Breast epithelium (tissue), 3 donors: ENCODE results near the gene POMT1.

ENCODE experiments used
- POLR2A ChIP-seq: fragments of 450-650 bp; IDR thresholded peaks from one replicate; pipeline ENCODE4 v1.6.1; 2016; ENCODE audit warnings: antibody characterized with exemption, mild to moderate bottlenecking, moderate library complexity
- TF ChIP-seq, protein P1 (sequence below), 3 donors: fragments of 450-650 bp; IDR thresholded peaks; one replicate each; pipeline ENCODE4 v1.5.1; 2016 to 2017; ENCODE audit warnings: antibody characterized with exemption in 3 of 3, mild to moderate bottlenecking in 3 of 3, moderate library complexity in 3 of 3

DNA sequence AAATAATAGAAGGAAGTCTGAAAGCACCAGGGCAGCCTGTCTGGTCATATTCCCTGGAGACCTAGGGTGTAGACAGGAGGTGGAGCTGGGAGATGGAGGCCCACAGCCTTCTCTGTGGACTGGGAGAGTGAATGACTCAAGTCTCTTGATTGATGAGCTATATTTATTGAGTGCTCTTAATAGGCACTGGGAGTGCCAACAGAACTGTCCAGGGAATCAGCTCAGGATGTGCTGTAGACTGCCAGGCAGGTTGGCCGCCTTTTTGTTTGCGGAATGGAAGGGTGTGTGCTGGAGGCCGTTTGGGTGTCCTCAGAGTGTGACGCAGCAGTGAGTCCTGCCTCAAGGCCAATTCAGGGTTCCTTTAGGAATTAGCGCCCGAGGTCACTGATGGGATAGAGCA, 33.4 kb upstream of the POMT1 start:
- TF ChIP-seq, protein P1, sequence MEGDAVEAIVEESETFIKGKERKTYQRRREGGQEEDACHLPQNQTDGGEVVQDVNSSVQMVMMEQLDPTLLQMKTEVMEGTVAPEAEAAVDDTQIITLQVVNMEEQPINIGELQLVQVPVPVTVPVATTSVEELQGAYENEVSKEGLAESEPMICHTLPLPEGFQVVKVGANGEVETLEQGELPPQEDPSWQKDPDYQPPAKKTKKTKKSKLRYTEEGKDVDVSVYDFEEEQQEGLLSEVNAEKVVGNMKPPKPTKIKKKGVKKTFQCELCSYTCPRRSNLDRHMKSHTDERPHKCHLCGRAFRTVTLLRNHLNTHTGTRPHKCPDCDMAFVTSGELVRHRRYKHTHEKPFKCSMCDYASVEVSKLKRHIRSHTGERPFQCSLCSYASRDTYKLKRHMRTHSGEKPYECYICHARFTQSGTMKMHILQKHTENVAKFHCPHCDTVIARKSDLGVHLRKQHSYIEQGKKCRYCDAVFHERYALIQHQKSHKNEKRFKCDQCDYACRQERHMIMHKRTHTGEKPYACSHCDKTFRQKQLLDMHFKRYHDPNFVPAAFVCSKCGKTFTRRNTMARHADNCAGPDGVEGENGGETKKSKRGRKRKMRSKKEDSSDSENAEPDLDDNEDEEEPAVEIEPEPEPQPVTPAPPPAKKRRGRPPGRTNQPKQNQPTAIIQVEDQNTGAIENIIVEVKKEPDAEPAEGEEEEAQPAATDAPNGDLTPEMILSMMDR (IDR thresholded peaks at IDR 0.05): no peak
- TF ChIP-seq POLR2A: no peak
